Trophoblast cell (in vitro differentiated cells and primary cell): ENCODE data around the gene EVA1C.
"Not testable (repeated sequence)": the region's sequence is repeated elsewhere in the genome, so short reads cannot be mapped to it uniquely, and the experiment has no call there.

Experiments
- DNase-seq, 2 donors: peaks; one replicate each; pipeline ENCODE4 v3.0.0-alpha.2; 2016
- H2AFZ ChIP-seq: 2 replicates; pipeline ENCODE4 v1.6.1; 2013; ENCODE audit warnings: low read length, moderate library complexity, mild to moderate bottlenecking; ENCODE audit not compliant: insufficient read depth, poor library complexity
- H2AK5ac ChIP-seq: 2 replicates; pipeline ENCODE4 v1.6.1; 2013; ENCODE audit warnings: mild to moderate bottlenecking, low read length
- H2BK120ac ChIP-seq: 2 replicates; pipeline ENCODE4 v1.6.1; 2013; ENCODE audit warnings: low read length, mild to moderate bottlenecking, moderate library complexity; ENCODE audit not compliant: insufficient read depth, poor library complexity
- H2BK12ac ChIP-seq: 2 replicates; pipeline ENCODE4 v1.6.1; 2013; ENCODE audit warnings: mild to moderate bottlenecking, low read length, moderate library complexity
- H2BK5ac ChIP-seq: 2 replicates; pipeline ENCODE4 v1.6.1; 2013; ENCODE audit warnings: low read length, low read depth, moderate library complexity, mild to moderate bottlenecking; ENCODE audit not compliant: poor library complexity
- H3K14ac ChIP-seq: 2 replicates; pipeline ENCODE4 v1.6.1; 2013; ENCODE audit warnings: mild to moderate bottlenecking, low read length
- H3K18ac ChIP-seq: 2 replicates; pipeline ENCODE4 v1.6.1; 2013; ENCODE audit warnings: mild to moderate bottlenecking, low read length
- H3K23ac ChIP-seq: 2 replicates; pipeline ENCODE4 v1.6.1; 2013; ENCODE audit warnings: low read length
- H3K27ac ChIP-seq: 2 replicates; pipeline ENCODE4 v1.5.1; 2013; ENCODE audit warnings: low read depth, mild to moderate bottlenecking, inconsistent platforms, low read length, moderate library complexity
- H3K27me3 ChIP-seq: 2 replicates; pipeline ENCODE4 v1.6.1; 2013; ENCODE audit warnings: inconsistent platforms, mild to moderate bottlenecking, low read length, moderate library complexity; ENCODE audit not compliant: insufficient read depth
- H3K36me3 ChIP-seq, 2 experiments: 1 replicate in 1 of 2; 2 replicates in 1 of 2; pipeline ENCODE4 v1.6.1; 2013; ENCODE audit warnings: low read length in 2 of 2, mild to moderate bottlenecking in 2 of 2, moderate library complexity in 1 of 2; ENCODE audit not compliant: insufficient read depth in 2 of 2, control insufficient read depth in 1 of 2
- H3K4ac ChIP-seq: 2 replicates; pipeline ENCODE4 v1.6.1; 2013; ENCODE audit warnings: low read depth, mild to moderate bottlenecking, low read length, moderate library complexity
- H3K4me1 ChIP-seq, 2 experiments: 1 replicate in 1 of 2; 2 replicates in 1 of 2; pipeline ENCODE4 v1.6.1; 2013; ENCODE audit warnings: low read length in 2 of 2, mild to moderate bottlenecking in 2 of 2, moderate library complexity in 1 of 2; ENCODE audit not compliant: insufficient read depth in 2 of 2, control insufficient read depth in 1 of 2
- H3K4me2 ChIP-seq: 2 replicates; pipeline ENCODE4 v1.6.1; 2013; ENCODE audit warnings: inconsistent platforms, mild to moderate bottlenecking, low read length, moderate library complexity
- H3K4me3 ChIP-seq: 2 replicates; pipeline ENCODE4 v1.5.1; 2013; ENCODE audit warnings: mild to moderate bottlenecking, low read depth, low read length, inconsistent platforms
- H3K79me1 ChIP-seq: one replicate; pipeline ENCODE4 v1.6.1; 2013; ENCODE audit warnings: low read length
- H3K79me2 ChIP-seq: 2 replicates; pipeline ENCODE4 v1.6.1; 2013; ENCODE audit warnings: low read length, mild to moderate bottlenecking; ENCODE audit not compliant: control insufficient read depth, insufficient read depth, poor library complexity
- H3K9ac ChIP-seq: 2 replicates; pipeline ENCODE4 v1.6.1; 2013; ENCODE audit warnings: mild to moderate bottlenecking, low read length
- H3K9me3 ChIP-seq: 2 replicates; pipeline ENCODE4 v1.6.1; 2013; ENCODE audit warnings: low read depth, mild to moderate bottlenecking, control low read depth, inconsistent platforms, low read length; ENCODE audit not compliant: insufficient read depth
- H4K12ac ChIP-seq: 2 replicates; pipeline ENCODE4 v1.6.1; 2013; ENCODE audit warnings: low read depth, mild to moderate bottlenecking, low read length, moderate library complexity
- H4K8ac ChIP-seq: 2 replicates; pipeline ENCODE4 v1.6.1; 2013; ENCODE audit warnings: low read depth, mild to moderate bottlenecking, low read length, moderate library complexity
- H4K91ac ChIP-seq: one replicate; pipeline ENCODE4 v1.6.1; 2013; ENCODE audit warnings: low read depth, mild to moderate bottlenecking, low read length, moderate library complexity
- WGBS: extraction: QIAGEN DNeasy Blood & Tissue Kit; methylation state at CpG from one replicate; pipeline ENCODE4 v1.1.7; 2013; ENCODE audit warnings: missing lambda C conversion rate; ENCODE audit not compliant: insufficient read length, insufficient coverage; ENCODE audit errors: extremely low coverage; 5-methylcytosine and 5-hydroxymethylcytosine counted together

The EVA1C gene

DNA sequence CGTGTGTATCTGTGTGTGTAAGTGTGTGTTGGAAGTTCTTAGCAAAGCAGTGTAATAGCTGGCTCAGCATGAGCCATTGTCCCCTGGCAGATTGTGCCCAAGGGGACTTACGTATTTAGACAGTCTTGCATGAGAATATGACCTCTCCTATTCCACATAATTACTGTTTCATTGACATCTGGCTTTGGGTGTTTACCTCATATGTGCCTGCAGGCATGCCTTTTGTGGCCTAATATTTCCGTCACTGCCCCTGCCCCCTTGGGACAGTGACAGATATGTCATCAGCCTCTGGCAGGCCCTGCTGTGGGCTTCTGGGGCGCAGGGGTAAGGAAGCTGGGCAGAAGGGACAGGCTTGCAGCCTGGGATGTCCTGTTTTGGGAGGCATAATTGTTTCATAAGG lies 95.5 kb downstream of the EVA1C start:
- not testable (repeated sequence) for DNase-seq, H4K91ac ChIP-seq, H2BK5ac ChIP-seq, H3K4me2 ChIP-seq, H3K4me1 ChIP-seq, H3K9me3 ChIP-seq, H3K4ac ChIP-seq, H3K79me1 ChIP-seq, H4K12ac ChIP-seq, H3K27ac ChIP-seq, H2BK12ac ChIP-seq, H3K9ac ChIP-seq, H4K8ac ChIP-seq, H3K36me3 ChIP-seq, H3K14ac ChIP-seq, H2BK120ac ChIP-seq, H2AFZ ChIP-seq, H3K79me2 ChIP-seq, H3K18ac ChIP-seq, H3K27me3 ChIP-seq, H3K23ac ChIP-seq, H2AK5ac ChIP-seq
- H3K4me3 ChIP-seq = peak overlapping the region; percentile 49
- WGBS = no CpG with 5 or more reads among the region's 4 CpGs

- DNase-seq = no peak
- no peak overlapping the region for H3K4ac ChIP-seq
- H3K79me1 ChIP-seq = no peaks in the 10 kb centered on the region
- H3K4me1 ChIP-seq = no peaks in the 10 kb centered on the region
- peaks cover 7% of the 10 kb centered on the region for H3K9me3 ChIP-seq
- H3K27ac ChIP-seq = no peak overlapping the region
- H3K23ac ChIP-seq = no peak overlapping the region
- no CpG with 5 or more reads among the region's 9 CpGs for WGBS
- no peak overlapping the region for H3K4me2 ChIP-seq
- H2BK120ac ChIP-seq = no peak overlapping the region
- H4K8ac ChIP-seq = no peak overlapping the region
- H3K27me3 ChIP-seq = no peaks in the 10 kb centered on the region
- no peak overlapping the region for H3K9ac ChIP-seq
- H4K12ac ChIP-seq = no peak overlapping the region
- no peak overlapping the region for H2AK5ac ChIP-seq
- no peaks in the 10 kb centered on the region for H3K79me2 ChIP-seq
- H4K91ac ChIP-seq = no peak overlapping the region
- H2AFZ ChIP-seq = no peak overlapping the region
- no peak overlapping the region for H3K14ac ChIP-seq
- H3K36me3 ChIP-seq = no peaks in the 10 kb centered on the region
- H3K4me3 ChIP-seq = no peak overlapping the region
- no peak overlapping the region for H2BK5ac ChIP-seq
- H3K18ac ChIP-seq = no peak overlapping the region
- no peak overlapping the region for H2BK12ac ChIP-seq
These were observed 96.1 kb downstream of the EVA1C start for GRCh38 chr21:32508558-32508957.

GRCh38 chr21:32508975-32509374 lies 96.5 kb downstream of the EVA1C start:
- not testable (repeated sequence) for H3K23ac ChIP-seq, H3K4me1 ChIP-seq, H4K12ac ChIP-seq, H2BK5ac ChIP-seq, H2AFZ ChIP-seq, H2AK5ac ChIP-seq, H3K4ac ChIP-seq, H3K79me1 ChIP-seq, H4K8ac ChIP-seq, H3K9me3 ChIP-seq, H3K14ac ChIP-seq, H4K91ac ChIP-seq, H3K27ac ChIP-seq, H3K4me2 ChIP-seq, H2BK120ac ChIP-seq, H3K18ac ChIP-seq, DNase-seq, H2BK12ac ChIP-seq, H3K36me3 ChIP-seq, H3K79me2 ChIP-seq, H3K9ac ChIP-seq, H3K27me3 ChIP-seq
- peak overlapping the region; percentile 44 for H3K4me3 ChIP-seq
- no CpG with 5 or more reads among the region's 2 CpGs for WGBS

GRCh38 chr21:32514275-32515055 lies 102.0 kb downstream of the EVA1C start:
- H2BK120ac ChIP-seq = no peak overlapping the region
- no peaks in the 10 kb centered on the region for H3K79me2 ChIP-seq
- no peaks in the 10 kb centered on the region for H3K4me1 ChIP-seq
- H3K14ac ChIP-seq = no peak overlapping the region
- no peak for DNase-seq
- WGBS = no CpG with 5 or more reads among the region's 12 CpGs
- no peak overlapping the region for H3K4me3 ChIP-seq
- H2AFZ ChIP-seq = no peak overlapping the region
- no peak overlapping the region for H4K12ac ChIP-seq
- H3K18ac ChIP-seq = no peak overlapping the region
- H2BK12ac ChIP-seq = no peak overlapping the region
- H3K9me3 ChIP-seq = no peaks in the 10 kb centered on the region
- H3K27ac ChIP-seq = no peak overlapping the region
- no peaks in the 10 kb centered on the region for H3K36me3 ChIP-seq
- no peak overlapping the region for H3K9ac ChIP-seq
- H4K8ac ChIP-seq = no peak overlapping the region
- H4K91ac ChIP-seq = no peak overlapping the region
- H3K4me2 ChIP-seq = no peak overlapping the region
- no peak overlapping the region for H2BK5ac ChIP-seq
- H2AK5ac ChIP-seq = no peak overlapping the region
- no peak overlapping the region for H3K23ac ChIP-seq
- no peak overlapping the region for H3K4ac ChIP-seq
- no peaks in the 10 kb centered on the region for H3K79me1 ChIP-seq
- no peaks in the 10 kb centered on the region for H3K27me3 ChIP-seq
